Stimulated activated CD4-positive, alpha-beta T cell treated with anti-CD3 and anti-CD28 coated beads, Interleukin-12 subunit alpha, Interleukin-12 subunit beta, amount 100 ng/mL, for 24 hours (primary cell): ENCODE data around the gene MARS2.
A peak's percentile ranks its signal among the peaks of the same experiment; 100 is the strongest.
"Not testable (repeated sequence)": the region's sequence is repeated elsewhere in the genome, so short reads cannot be mapped to it uniquely, and the experiment has no call there.

Experiments used
- DNase-seq, 2 experiments: peaks; one replicate each; pipeline ENCODE4 v3.0.0-alpha.2; 2020; ENCODE audit warnings: low read depth in 2 of 2

MARS2 gene

GRCh38 chr2:197705121-197705911 is at the start of gene MARS2:
Gene MARS2 (plus strand): TSS chr2:197705369. CDS start chr2:197705406, 37 bp downstream.
- DNase-seq = peak; percentile 84 to 88

- no peak for DNase-seq
These were observed 47.6 kb upstream of the MARS2 start for GRCh38 chr2:197657562-197657961.

- DNase-seq = no peak
These were observed 43.5 kb upstream of the MARS2 start for GRCh38 chr2:197661626-197662025.

GRCh38 chr2:197666277-197666676 is 38.9 kb upstream of the MARS2 start:
- DNase-seq = no peak

GRCh38 chr2:197668296-197668695 is 36.9 kb upstream of the MARS2 start:
- DNase-seq = no peak

GRCh38 chr2:197669077-197669476 is 36.1 kb upstream of the MARS2 start:
- no peak for DNase-seq

GRCh38 chr2:197672371-197672893 is 32.7 kb upstream of the MARS2 start:
- no peak for DNase-seq

GRCh38 chr2:197673106-197673505 is 32.1 kb upstream of the MARS2 start:
- DNase-seq = no peak

GRCh38 chr2:197673606-197674005 is 31.6 kb upstream of the MARS2 start:
- no peak for DNase-seq

GRCh38 chr2:197674060-197674459 is 31.1 kb upstream of the MARS2 start:
- DNase-seq = no peak

- DNase-seq = no peak
These were observed 30.6 kb upstream of the MARS2 start for GRCh38 chr2:197674591-197674990.

- no peak for DNase-seq
These were observed 29.9 kb upstream of the MARS2 start, which contains the start of gene RFTN2 for GRCh38 chr2:197675246-197675645. Gene RFTN2 (minus strand): TSS chr2:197675587. CDS start chr2:197675458, 129 bp downstream.

- DNase-seq = no peak
These were observed 29.4 kb upstream of the MARS2 start for GRCh38 chr2:197675711-197676188.

- no peak for DNase-seq
These were observed 28.1 kb upstream of the MARS2 start for GRCh38 chr2:197677056-197677455.

- DNase-seq = no peak
These were observed 27.7 kb upstream of the MARS2 start for GRCh38 chr2:197677483-197677882.

GRCh38 chr2:197695206-197695605 is 10.0 kb upstream of the MARS2 start:
- not testable (repeated sequence) for DNase-seq

GRCh38 chr2:197695971-197696370 is 9.2 kb upstream of the MARS2 start:
- DNase-seq = not testable (repeated sequence)

- DNase-seq = not testable (repeated sequence)
These were observed 8.6 kb upstream of the MARS2 start for GRCh38 chr2:197696571-197696970.

GRCh38 chr2:197699724-197700123 is 5.4 kb upstream of the MARS2 start:
- DNase-seq = not testable (repeated sequence)

- DNase-seq = no peak
These were observed 4.2 kb upstream of the MARS2 start for GRCh38 chr2:197700960-197701359.

GRCh38 chr2:197704434-197705120 is 592 bp upstream of the MARS2 start:
- no peak for DNase-seq
